Suprapubic skin (tissue), 3 donors: Measurements from ENCODE around the gene AGAP9.
"Not testable (repeated sequence)": the region's sequence is repeated elsewhere in the genome, so short reads cannot be mapped to it uniquely, and the experiment has no call there.

Experiments used
- CTCF ChIP-seq, 2 donors: fragments of 200-600 bp in 1 of 2; fragments of 450-650 bp in 1 of 2; sonication (generic) in 1 of 2; IDR thresholded peaks; one replicate each; pipeline ENCODE4 v1.5.1; 2016 to 2019; ENCODE audit warnings: antibody characterized with exemption in 2 of 2, mild to moderate bottlenecking in 1 of 2, moderate library complexity in 1 of 2
- POLR2A ChIP-seq, 2 donors: fragments of 450-650 bp; IDR thresholded peaks; one replicate each; pipeline ENCODE4 v1.6.1; 2017; ENCODE audit warnings: antibody characterized with exemption in 2 of 2, mild to moderate bottlenecking in 2 of 2, moderate library complexity in 2 of 2

- not testable (repeated sequence) for TF ChIP-seq CTCF, POLR2A (IDR thresholded peaks at IDR 0.05)
Measured at GRCh38 chr10:47547286-47547685, 23.8 kb upstream of the AGAP9 start.
